ENCODE measurements around the gene ZNF189.

DNA sequence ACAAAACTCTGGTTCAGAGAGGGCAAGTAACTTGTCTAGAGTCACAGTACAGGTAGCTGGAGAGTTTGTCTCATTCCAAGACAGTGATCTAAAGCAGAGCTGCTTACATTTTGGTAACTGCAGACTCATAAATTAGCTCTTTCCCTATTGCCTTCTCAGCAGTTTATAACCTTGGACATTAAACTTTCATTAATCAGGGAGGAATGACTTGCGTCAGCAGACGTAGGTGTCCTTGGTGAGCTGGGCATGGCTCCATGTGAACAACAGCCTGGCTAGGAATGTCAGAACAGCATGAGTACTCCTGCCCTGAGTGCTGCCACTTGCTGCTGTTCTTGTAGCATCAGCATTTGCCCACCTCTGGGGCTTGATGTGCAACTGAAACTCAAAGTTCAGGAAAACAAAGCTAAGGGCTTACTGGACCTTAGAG, 39.2 kb downstream of the ZNF189 start:
- TF ChIP-seq, protein P1, sequence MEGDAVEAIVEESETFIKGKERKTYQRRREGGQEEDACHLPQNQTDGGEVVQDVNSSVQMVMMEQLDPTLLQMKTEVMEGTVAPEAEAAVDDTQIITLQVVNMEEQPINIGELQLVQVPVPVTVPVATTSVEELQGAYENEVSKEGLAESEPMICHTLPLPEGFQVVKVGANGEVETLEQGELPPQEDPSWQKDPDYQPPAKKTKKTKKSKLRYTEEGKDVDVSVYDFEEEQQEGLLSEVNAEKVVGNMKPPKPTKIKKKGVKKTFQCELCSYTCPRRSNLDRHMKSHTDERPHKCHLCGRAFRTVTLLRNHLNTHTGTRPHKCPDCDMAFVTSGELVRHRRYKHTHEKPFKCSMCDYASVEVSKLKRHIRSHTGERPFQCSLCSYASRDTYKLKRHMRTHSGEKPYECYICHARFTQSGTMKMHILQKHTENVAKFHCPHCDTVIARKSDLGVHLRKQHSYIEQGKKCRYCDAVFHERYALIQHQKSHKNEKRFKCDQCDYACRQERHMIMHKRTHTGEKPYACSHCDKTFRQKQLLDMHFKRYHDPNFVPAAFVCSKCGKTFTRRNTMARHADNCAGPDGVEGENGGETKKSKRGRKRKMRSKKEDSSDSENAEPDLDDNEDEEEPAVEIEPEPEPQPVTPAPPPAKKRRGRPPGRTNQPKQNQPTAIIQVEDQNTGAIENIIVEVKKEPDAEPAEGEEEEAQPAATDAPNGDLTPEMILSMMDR (IDR thresholded peaks at IDR 0.05 in 4 of 5, conservative IDR thresholded peaks at IDR 0.05 in 1 of 5) = no peak
- no peak for TF ChIP-seq POLR2A (IDR thresholded peaks at IDR 0.05)
